Esophagus squamous epithelium (tissue), 5 donors: ENCODE data around the gene ODF2L. TPM values are rescaled to one million over a fixed set of nuclear protein-coding genes. Genes with fewer than 3 reads are reported as not detected.
A peak's percentile ranks its signal among the peaks of the same experiment; 100 is the strongest.

ENCODE experiments used
- DNase-seq: peaks from one replicate; lab custom pipeline; 2025; lab: John Stamatoyannopoulos, UW
- H3K27ac ChIP-seq, 4 donors: fragments of 200-600 bp; sonication (generic); one replicate each; pipeline ENCODE4 v1.5.1; 2016 to 2019; ENCODE audit warnings: mild to moderate bottlenecking in 1 of 4
- H3K27me3 ChIP-seq, 4 donors: fragments of 200-600 bp; sonication (generic); 1 replicate in 3 of 4; 2 replicates in 1 of 4; pipeline versions ENCODE4 v1.5.1 to v1.6.0; 2017 to 2021; ENCODE audit warnings: antibody characterized with exemption in 1 of 4
- H3K36me3 ChIP-seq, 3 donors: fragments of 200-600 bp; sonication (generic); one replicate each; pipeline ENCODE4 v1.5.1; 2016 to 2019
- H3K4me1 ChIP-seq, 3 donors: fragments of 200-600 bp; sonication (generic); one replicate each; pipeline ENCODE4 v1.5.1; 2017 to 2019
- H3K4me3 ChIP-seq, 4 donors: fragments of 200-600 bp; sonication (generic); 1 replicate in 3 of 4; 2 replicates in 1 of 4; pipeline ENCODE4 v1.5.1; 2016 to 2019; ENCODE audit warnings: mild to moderate bottlenecking in 2 of 4, moderate library complexity in 1 of 4
- H3K9me3 ChIP-seq, 3 donors: fragments of 200-600 bp; sonication (generic); one replicate each; pipeline ENCODE4 v1.5.1; 2016 to 2019
- POLR2A ChIP-seq, 4 donors: fragments of 450-650 bp; IDR thresholded peaks; one replicate each; pipeline ENCODE4 v1.6.1; 2017; ENCODE audit warnings: antibody characterized with exemption in 4 of 4, mild to moderate bottlenecking in 4 of 4, moderate library complexity in 3 of 4
- WGBS, 2 donors: methylation state at CpG; one replicate each; pipeline ENCODE4 v1.1.5; 2018; 5-methylcytosine and 5-hydroxymethylcytosine counted together
- intact Hi-C: fragments of 100-400 bp; cut with DNase I; formaldehyde crosslinking; loops from one replicate; pipeline ENCODE4 v1.15.0; 2022
- total RNA-seq, 4 donors: library from RNA; depleted of rRNA; stranded (reverse); fragments of >200 nt; gene quantifications; one replicate each; pipeline ENCODE4 v1.1.0, GENCODE V29; 2016
- TF ChIP-seq, protein P1 (sequence below), 6 experiments: fragments of 450-650 bp in 4 of 6; fragments of 200-600 bp in 2 of 6; sonication (generic) in 2 of 6; IDR thresholded peaks; one replicate each; pipeline ENCODE4 v1.5.1; 2016 to 2019; ENCODE audit warnings: antibody characterized with exemption in 6 of 6, mild to moderate bottlenecking in 4 of 6, moderate library complexity in 4 of 6
- donor health status: DM: yes; HTN: yes; CAD: no.

The ODF2L gene
- total RNA-seq, 4 donors from 2014 or later, result 20.9 to 37.1 (median 26.2) TPM

DNA sequence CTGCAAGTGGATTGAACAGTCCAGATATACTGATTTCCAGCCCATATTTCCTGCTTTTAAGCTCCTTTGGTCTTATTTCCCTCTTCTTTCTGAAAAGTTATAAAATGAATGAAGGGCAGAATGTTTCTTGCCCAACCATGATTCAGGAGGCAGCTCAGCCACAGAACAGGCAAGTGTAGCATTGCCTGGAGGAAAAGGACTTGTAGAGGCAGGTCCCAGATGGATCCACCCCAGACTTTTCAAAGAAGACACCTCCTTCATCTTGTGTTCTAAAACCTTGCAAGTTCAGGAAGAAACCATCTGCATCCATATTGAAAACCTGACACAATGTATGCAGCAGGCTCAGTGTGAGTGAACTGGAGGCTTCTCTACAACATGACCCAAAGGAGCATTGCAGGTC lies 27.8 kb upstream of the ODF2L start, which contains the start of gene CLCA2:
CLCA2 (plus strand) TSS at position 299 of the 400 bp plus-strand sequence; CDS start at position 376, 77 bp downstream.
- H3K4me3 ChIP-seq, result peak within 1 kb of the TSS; percentile 34 to 60 (median 43)
- no peak for TF ChIP-seq POLR2A (IDR thresholded peaks at IDR 0.05)
- TF ChIP-seq, protein P1, sequence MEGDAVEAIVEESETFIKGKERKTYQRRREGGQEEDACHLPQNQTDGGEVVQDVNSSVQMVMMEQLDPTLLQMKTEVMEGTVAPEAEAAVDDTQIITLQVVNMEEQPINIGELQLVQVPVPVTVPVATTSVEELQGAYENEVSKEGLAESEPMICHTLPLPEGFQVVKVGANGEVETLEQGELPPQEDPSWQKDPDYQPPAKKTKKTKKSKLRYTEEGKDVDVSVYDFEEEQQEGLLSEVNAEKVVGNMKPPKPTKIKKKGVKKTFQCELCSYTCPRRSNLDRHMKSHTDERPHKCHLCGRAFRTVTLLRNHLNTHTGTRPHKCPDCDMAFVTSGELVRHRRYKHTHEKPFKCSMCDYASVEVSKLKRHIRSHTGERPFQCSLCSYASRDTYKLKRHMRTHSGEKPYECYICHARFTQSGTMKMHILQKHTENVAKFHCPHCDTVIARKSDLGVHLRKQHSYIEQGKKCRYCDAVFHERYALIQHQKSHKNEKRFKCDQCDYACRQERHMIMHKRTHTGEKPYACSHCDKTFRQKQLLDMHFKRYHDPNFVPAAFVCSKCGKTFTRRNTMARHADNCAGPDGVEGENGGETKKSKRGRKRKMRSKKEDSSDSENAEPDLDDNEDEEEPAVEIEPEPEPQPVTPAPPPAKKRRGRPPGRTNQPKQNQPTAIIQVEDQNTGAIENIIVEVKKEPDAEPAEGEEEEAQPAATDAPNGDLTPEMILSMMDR (IDR thresholded peaks at IDR 0.05), result no peak

DNA sequence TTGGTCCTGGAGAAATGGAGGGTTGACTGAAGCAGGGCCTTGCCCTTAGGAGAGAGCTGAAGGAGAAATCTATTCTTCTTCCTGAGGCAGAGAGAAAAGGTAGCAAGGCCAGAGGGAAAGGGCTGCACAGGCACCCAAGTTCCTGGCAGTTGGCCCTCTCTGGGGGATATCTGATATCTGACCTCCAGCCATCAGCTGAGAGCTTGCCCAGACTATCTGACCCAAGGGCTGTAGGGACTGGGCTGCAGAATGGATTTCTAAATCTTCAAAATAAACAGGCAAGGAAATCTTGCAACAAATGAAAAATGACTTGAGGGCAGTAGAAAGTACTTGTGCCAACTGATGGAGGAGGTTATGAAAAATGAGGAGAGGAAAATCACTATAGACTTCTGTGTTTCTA lies 27.4 kb upstream of the ODF2L start:
- DNase-seq, result no peak
- intact Hi-C loops, result no loop called here
- TF ChIP-seq, protein P1 (IDR thresholded peaks at IDR 0.05), result no peak
- TF ChIP-seq POLR2A (IDR thresholded peaks at IDR 0.05), result no peak
- Histone ChIP-seq H3K27me3 (no peaks in the 10 kb centered on the region), H3K4me3 (peak overlapping the region in 1 of 4 donors; percentile 41), H3K36me3 (no peaks in the 10 kb centered on the region), H3K9me3 (no peaks in the 10 kb centered on the region), H3K4me1 (peaks cover 0 to 78% (median 28%) of the 10 kb centered on the region in 3 donors), H3K27ac (peak overlapping the region; percentile 62 to 83 (median 80))

More for the DNA sequence above, 27.8 kb upstream of the ODF2L start, which contains the start of gene CLCA2:
- DNase-seq, result no peak
- H3K36me3 ChIP-seq, result no peaks in the 10 kb centered on the region
- H3K9me3 ChIP-seq, result no peaks in the 10 kb centered on the region
- peaks cover 0 to 82% (median 32%) of the 10 kb centered on the region in 3 donors for H3K4me1 ChIP-seq
- H3K27ac ChIP-seq, result peak within 1 kb of the TSS; percentile 65 to 83 (median 80)
- H3K27me3 ChIP-seq, result no peaks in the 10 kb centered on the region
- intact Hi-C loops, result no loop called here

DNA sequence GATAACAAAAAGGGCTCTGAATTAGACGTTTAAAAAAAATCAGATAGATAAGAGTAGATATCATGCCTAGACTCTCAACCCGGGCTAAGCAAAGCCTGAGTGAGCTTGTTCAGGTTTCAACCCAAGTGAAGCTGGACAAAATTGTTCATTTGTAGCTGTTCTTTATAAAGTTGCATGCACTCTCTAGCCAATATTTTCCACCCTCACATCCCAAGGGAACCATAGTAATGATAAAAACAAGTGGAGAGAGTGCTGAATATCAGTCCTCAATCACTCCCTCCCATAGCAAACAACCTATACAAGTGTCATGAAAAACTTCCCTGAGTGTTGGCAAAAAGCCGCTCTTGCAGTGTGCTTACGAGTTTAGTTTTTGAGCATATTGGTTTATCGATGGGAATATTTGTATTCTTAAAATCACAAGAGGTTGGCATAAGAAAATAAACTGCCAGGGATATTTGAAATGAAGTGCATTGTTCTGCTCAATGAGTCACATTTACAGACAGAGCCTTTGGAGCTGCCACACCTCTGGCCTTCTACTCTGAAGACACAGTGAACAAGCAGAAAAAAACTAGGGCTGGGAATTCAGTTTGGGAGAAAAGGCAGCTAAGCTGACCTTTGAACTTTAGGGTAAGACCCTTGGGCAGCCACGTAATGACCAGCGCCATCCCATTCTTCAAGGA lies 25.6 kb upstream of the ODF2L start:
- Histone ChIP-seq H3K4me3 (no peak overlapping the region), H3K27ac (peak overlapping the region; percentile 68 to 83 (median 80)), H3K4me1 (peaks cover 0 to 63% (median 27%) of the 10 kb centered on the region in 3 donors), H3K27me3 (no peaks in the 10 kb centered on the region), H3K36me3 (no peaks in the 10 kb centered on the region), H3K9me3 (no peaks in the 10 kb centered on the region)
- intact Hi-C loops, result no loop called here
- DNase-seq, result no peak
- TF ChIP-seq POLR2A (IDR thresholded peaks at IDR 0.05), result no peak
- TF ChIP-seq, protein P1 (IDR thresholded peaks at IDR 0.05), result no peak
- WGBS, 2 donors, result 40 to 54% methylated on average over 7 of the region's 7 CpGs

DNA sequence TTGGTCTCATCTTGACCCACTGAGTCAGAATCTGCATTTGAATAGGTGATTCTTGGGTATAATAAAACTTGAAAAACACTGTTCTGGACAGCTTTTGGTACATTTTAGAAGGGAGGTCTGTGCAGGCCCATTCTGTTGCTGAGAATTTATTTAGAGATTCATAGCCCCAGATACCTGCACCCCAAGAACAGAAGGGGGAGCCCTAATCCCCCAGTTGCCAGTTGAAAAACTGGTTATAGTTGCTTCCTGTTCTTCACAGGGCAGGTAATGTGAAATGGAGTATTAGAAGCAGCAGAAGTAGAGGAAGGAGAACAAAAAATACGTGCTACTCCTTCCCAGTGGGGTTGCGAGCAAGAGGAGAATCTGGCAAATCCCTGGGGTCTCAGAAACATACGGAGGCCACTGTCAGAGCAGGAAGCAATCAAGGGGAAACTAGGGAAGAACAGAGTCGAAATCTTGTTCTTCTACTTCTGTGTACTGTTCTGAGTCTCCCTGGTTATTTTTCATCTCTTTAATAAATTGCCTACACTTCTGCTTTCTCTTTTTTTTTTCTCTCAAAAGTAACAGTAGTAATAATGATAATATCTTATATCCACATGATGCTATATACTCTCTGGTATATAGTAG lies 23.3 kb upstream of the ODF2L start:
- Histone ChIP-seq H3K4me1 (peaks cover 0 to 56% (median 27%) of the 10 kb centered on the region in 3 donors), H3K27me3 (no peaks in the 10 kb centered on the region), H3K9me3 (no peaks in the 10 kb centered on the region), H3K4me3 (no peak overlapping the region), H3K36me3 (no peaks in the 10 kb centered on the region), H3K27ac (peak overlapping the region in 3 of 4 donors; percentile 77 to 83 (median 83))
- intact Hi-C loops, result no loop called here
- TF ChIP-seq POLR2A (IDR thresholded peaks at IDR 0.05), result no peak
- TF ChIP-seq, protein P1 (IDR thresholded peaks at IDR 0.05), result peak; percentile 28 to 75 (median 56)
- WGBS, 2 donors, result 21 to 29% methylated on average over 4 of the region's 4 CpGs
- no peak for DNase-seq

DNA sequence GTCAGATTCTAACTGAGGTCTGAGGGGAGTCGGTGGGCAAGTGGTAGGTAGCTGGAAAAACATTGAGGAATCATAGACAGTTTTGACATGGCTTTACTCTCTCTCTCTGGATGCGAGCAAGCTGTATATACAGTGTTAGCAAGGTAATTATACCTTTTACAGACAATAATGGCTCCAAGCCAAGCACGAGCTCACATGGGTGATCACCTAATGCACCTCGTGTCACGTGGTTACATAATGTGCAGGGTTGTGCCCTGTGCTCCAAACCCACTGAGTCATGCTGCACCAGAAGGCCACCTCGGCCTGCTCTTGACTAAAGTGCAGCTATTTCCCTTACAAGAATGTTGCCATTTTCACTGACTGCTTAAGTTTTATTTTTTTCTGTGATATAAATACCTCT lies 20.2 kb upstream of the ODF2L start:
- Histone ChIP-seq H3K4me3 (no peak overlapping the region), H3K4me1 (peaks cover 0 to 28% (median 6%) of the 10 kb centered on the region in 3 donors), H3K27ac (no peak overlapping the region), H3K36me3 (no peaks in the 10 kb centered on the region), H3K27me3 (no peaks in the 10 kb centered on the region), H3K9me3 (no peaks in the 10 kb centered on the region)
- TF ChIP-seq POLR2A (IDR thresholded peaks at IDR 0.05), result no peak
- TF ChIP-seq, protein P1 (IDR thresholded peaks at IDR 0.05), result no peak
- WGBS, 2 donors, result 53 to 58% methylated on average over 5 to 6 of the region's 6 CpGs
- no peak for DNase-seq
- intact Hi-C loops, result no loop called here
